IMR-90 (cell line): ENCODE data around the gene GRK5. TPM values are rescaled to one million over a fixed set of nuclear protein-coding genes. Genes with fewer than 3 reads are reported as not detected.

Source experiments
- ATAC-seq: fragments of 200-7000 bp; cut with Tn5 transposase; 2 replicates; pipeline ENCODE4 v1.9.1; 2020; ENCODE audit warnings: low read depth, mild to moderate bottlenecking, moderate library complexity
- BruUV-seq: library from RNA; stranded (reverse); fragments of 400-500 nt; replicated peaks from 2 replicates; lab custom pipeline; 2021; lab: Mats Ljungman, UMichigan
- CTCF ChIA-PET: fragments of 300-600 bp; formaldehyde crosslinking; extraction: SDS; loops from one replicate; lab custom pipeline; 2021; ENCODE audit warnings: antibody characterized with exemption; lab: Yijun Ruan, JAX
- POLR2A ChIA-PET: fragments of 300-600 bp; sonication (Branson Sonifier 250); formaldehyde crosslinking; loops from one replicate; lab custom pipeline; 2022; ENCODE audit warnings: antibody characterized with exemption; ENCODE audit not compliant: unreplicated experiment; lab: Charles Lee
- DNase-seq: peaks from one replicate; pipeline ENCODE4 v3.0.0; 2013
- H2AFZ ChIP-seq: replicated peaks from 2 replicates; pipeline ENCODE3; 2013; ENCODE audit warnings: low read length, mild to moderate bottlenecking; ENCODE audit not compliant: poor library complexity
- H2AK5ac ChIP-seq: 2 replicates; pipeline ENCODE4 v1.6.1; 2013; ENCODE audit warnings: low read depth, low read length, inconsistent platforms
- H2AK9ac ChIP-seq: replicated peaks from 2 replicates; pipeline ENCODE3; 2013; ENCODE audit warnings: mild to moderate bottlenecking, low read depth, low read length, moderate library complexity; ENCODE audit not compliant: poor library complexity
- H2BK120ac ChIP-seq: 2 replicates; pipeline ENCODE4 v1.6.1; 2013; ENCODE audit warnings: low read depth, low read length, inconsistent platforms
- H2BK15ac ChIP-seq: 3 replicates; pipeline ENCODE4 v1.6.1; 2013; ENCODE audit warnings: low read depth, low read length, inconsistent platforms
- H2BK20ac ChIP-seq: 2 replicates; pipeline ENCODE4 v1.6.1; 2013; ENCODE audit warnings: low read depth, mild to moderate bottlenecking, inconsistent platforms, low read length, moderate library complexity
- H2BK5ac ChIP-seq: 2 replicates; pipeline ENCODE4 v1.6.1; 2013; ENCODE audit warnings: mild to moderate bottlenecking, low read depth, low read length, inconsistent platforms; ENCODE audit not compliant: poor library complexity, severe bottlenecking
- H3K14ac ChIP-seq: replicated peaks from 2 replicates; pipeline ENCODE4 v1.6.1; 2013; ENCODE audit warnings: low read depth, low read length, inconsistent platforms
- H3K18ac ChIP-seq: 2 replicates; pipeline ENCODE4 v1.6.1; 2013; ENCODE audit warnings: low read depth, low read length, control low read depth
- H3K23ac ChIP-seq: 2 replicates; pipeline ENCODE4 v1.6.1; 2013; ENCODE audit warnings: low read depth, low read length, inconsistent platforms
- H3K27ac ChIP-seq: 2 replicates; pipeline ENCODE4 v1.5.1; 2013; ENCODE audit warnings: mild to moderate bottlenecking, control low read depth, low read length; ENCODE audit not compliant: insufficient read depth
- H3K27me3 ChIP-seq: 2 replicates; pipeline ENCODE4 v1.6.1; 2013; ENCODE audit warnings: low read length; ENCODE audit not compliant: control insufficient read depth, insufficient read depth
- H3K36me3 ChIP-seq: 2 replicates; pipeline ENCODE4 v1.6.1; 2013; ENCODE audit warnings: low read length, mixed read lengths; ENCODE audit not compliant: control insufficient read depth, insufficient read depth
- H3K4ac ChIP-seq: 2 replicates; pipeline ENCODE4 v1.6.1; 2013; ENCODE audit warnings: low read depth, low read length, inconsistent platforms
- H3K4me1 ChIP-seq: 2 replicates; pipeline ENCODE4 v1.6.1; 2013; ENCODE audit warnings: low read length, mixed read lengths; ENCODE audit not compliant: control insufficient read depth, insufficient read depth
- H3K4me2 ChIP-seq: 2 replicates; pipeline ENCODE4 v1.6.1; 2013; ENCODE audit warnings: low read depth, mild to moderate bottlenecking, control low read depth, low read length, moderate library complexity
- H3K4me3 ChIP-seq: 2 replicates; pipeline ENCODE4 v1.5.1; 2013; ENCODE audit warnings: low read depth, mild to moderate bottlenecking, control low read depth, low read length, moderate library complexity; ENCODE audit not compliant: insufficient read depth
- H3K56ac ChIP-seq: 2 replicates; pipeline ENCODE4 v1.6.1; 2013; ENCODE audit warnings: low read length, inconsistent platforms; ENCODE audit not compliant: insufficient read depth; ENCODE audit errors: extremely low read depth
- H3K79me1 ChIP-seq, 2 experiments: 2 replicates each; pipeline ENCODE4 v1.6.1; 2013; ENCODE audit warnings: low read length in 2 of 2, inconsistent platforms in 1 of 2, low read depth in 1 of 2
- H3K9ac ChIP-seq: 2 replicates; pipeline ENCODE4 v1.6.1; 2013; ENCODE audit warnings: low read depth, low read length, control low read depth
- H3K9me1 ChIP-seq: 2 replicates; pipeline ENCODE4 v1.6.1; 2013; ENCODE audit warnings: low read length, inconsistent platforms; ENCODE audit not compliant: insufficient read depth
- H3K9me3 ChIP-seq: 2 replicates; pipeline ENCODE4 v1.6.1; 2013; ENCODE audit warnings: low read length; ENCODE audit not compliant: control insufficient read depth, insufficient read depth
- H4K20me1 ChIP-seq: 2 replicates; pipeline ENCODE4 v1.6.1; 2013; ENCODE audit warnings: low read length, inconsistent platforms; ENCODE audit not compliant: insufficient read depth
- H4K5ac ChIP-seq: 2 replicates; pipeline ENCODE4 v1.6.1; 2013; ENCODE audit warnings: mild to moderate bottlenecking, low read depth, low read length, control low read depth
- H4K8ac ChIP-seq, 2 experiments: 2 replicates each; pipeline ENCODE4 v1.6.1; 2013; ENCODE audit warnings: low read depth in 2 of 2, low read length in 2 of 2, control low read depth in 1 of 2, inconsistent platforms in 1 of 2
- H4K91ac ChIP-seq: 2 replicates; pipeline ENCODE4 v1.6.1; 2013; ENCODE audit warnings: low read depth, low read length, inconsistent platforms; ENCODE audit not compliant: insufficient read depth
- CEBPB ChIP-seq: IDR thresholded peaks from 2 replicates; pipeline ENCODE4 v1.6.1; 2012; ENCODE audit warnings: low read depth, low read length, improper control_type of control experiment
- CTCF ChIP-seq: conservative IDR thresholded peaks from 2 replicates; pipeline ENCODE4 v1.5.1; 2012; ENCODE audit warnings: mild to moderate bottlenecking, low read depth, low read length, improper control_type of control experiment
- ELK1 ChIP-seq: fragments of 150-350 bp; IDR thresholded peaks from 2 replicates; pipeline ENCODE4 v1.6.1; 2016; ENCODE audit warnings: low read depth, mild to moderate bottlenecking, low read length, moderate library complexity, borderline replicate concordance
- FOS ChIP-seq: fragments of 150-350 bp; IDR thresholded peaks from 2 replicates; pipeline ENCODE4 v1.6.1; 2016; ENCODE audit warnings: low read depth, low read length
- MAFK ChIP-seq: IDR thresholded peaks from 2 replicates; pipeline ENCODE4 v1.6.1; 2012; ENCODE audit warnings: low read depth, low read length, improper control_type of control experiment
- MAZ ChIP-seq: IDR thresholded peaks from 2 replicates; pipeline ENCODE4 v1.6.1; 2012; ENCODE audit warnings: low read depth, mild to moderate bottlenecking, low read length, improper control_type of control experiment, moderate library complexity, borderline replicate concordance
- MXI1 ChIP-seq: IDR thresholded peaks from 2 replicates; pipeline ENCODE4 v1.6.1; 2012; ENCODE audit warnings: low read depth, mild to moderate bottlenecking, low read length, moderate library complexity, borderline replicate concordance
- NFE2L2 ChIP-seq: fragments of 150-350 bp; IDR thresholded peaks from 2 replicates; pipeline ENCODE4 v1.6.1; 2016; ENCODE audit warnings: low read depth, mild to moderate bottlenecking, low read length
- POLR2A ChIP-seq: IDR thresholded peaks from 2 replicates; pipeline ENCODE4 v1.6.1; 2012; ENCODE audit warnings: mild to moderate bottlenecking, low read depth, low read length
- RAD21 ChIP-seq: IDR thresholded peaks from 2 replicates; pipeline ENCODE4 v1.6.1; 2012; ENCODE audit warnings: low read length, improper control_type of control experiment
- RCOR1 ChIP-seq: IDR thresholded peaks from 2 replicates; pipeline ENCODE4 v1.6.1; 2012; ENCODE audit warnings: mild to moderate bottlenecking, low read length, improper control_type of control experiment; ENCODE audit not compliant: insufficient replicate concordance
- RFX5 ChIP-seq: IDR thresholded peaks from 2 replicates; pipeline ENCODE4 v1.8.0; 2012; ENCODE audit warnings: low read depth, mild to moderate bottlenecking, low read length, moderate library complexity
- SMC3 ChIP-seq: fragments of 150-350 bp; IDR thresholded peaks from 2 replicates; pipeline ENCODE4 v1.6.1; 2016; ENCODE audit warnings: low read depth, mild to moderate bottlenecking, antibody characterized with exemption, low read length, moderate library complexity
- USF2 ChIP-seq: fragments of 150-350 bp; IDR thresholded peaks from 2 replicates; pipeline ENCODE4 v1.6.1; 2017; ENCODE audit warnings: mild to moderate bottlenecking, antibody characterized with exemption, low read length, low read depth
- WGBS, 2 experiments: methylation state at CpG; one replicate each; pipeline versions ENCODE4 v1.1.5 to v1.1.7; 2013; ENCODE audit warnings: missing lambda C conversion rate in 2 of 2; ENCODE audit not compliant: insufficient read length in 1 of 2; ENCODE audit errors: extremely low coverage in 2 of 2; 5-methylcytosine and 5-hydroxymethylcytosine counted together
- dilution Hi-C: fragments of 300-500 bp; cut with HindIII; formaldehyde crosslinking; loops from one replicate; pipeline ENCODE4 v1.14.3; 2018; ENCODE audit warnings: low sequenced_read_pairs; ENCODE audit not compliant: unreplicated experiment
- in situ Hi-C: fragments of 300-500 bp; cut with MboI; formaldehyde crosslinking; loops from 3 replicates; pipeline ENCODE4 v1.14.3; 2019; ENCODE audit warnings: low sequenced_read_pairs, inconsistent platforms, mixed read lengths
- intact Hi-C: fragments of 100-400 bp; cut with micrococcal nuclease; formaldehyde crosslinking; loops from 2 replicates; pipeline ENCODE4 v1.10.0; 2022
- polyA plus RNA-seq, 3 experiments: library from polyadenylated mRNA; depleted of rRNA; stranded (reverse); fragments of >200 nt; gene quantifications; 2 replicates each; pipeline ENCODE4 v1.2.3, GENCODE V29; 2012; ENCODE audit warnings: low replicate concordance in 1 of 3
- total RNA-seq: library from RNA; depleted of rRNA; stranded (reverse); fragments of >200 nt; gene quantifications from 2 replicates; pipeline ENCODE4 v1.2.3, GENCODE V29; 2012

Gene GRK5
- total and polyA plus RNA-seq, 2 of the 4 experiments (the other 2 are of a cell fraction) = 12.9 to 16.3 TPM

- peak overlapping the region; percentile 16; the same call in 1 of the 2 replicates for H3K14ac ChIP-seq
- no peak overlapping the region for H3K23ac ChIP-seq
- H3K9me1 ChIP-seq = peaks cover 37% of the 10 kb centered on the region
- H2AFZ ChIP-seq = no peak overlapping the region
- peak overlapping the region; percentile 88 for H2AK5ac ChIP-seq
- H2BK5ac ChIP-seq = peak overlapping the region; percentile 9
- peaks cover 29 to 69% of the 10 kb centered on the region in 2 experiments for H3K79me1 ChIP-seq
- peak overlapping the region in 1 of 2 experiments; percentile 37; a peak in 1 of 4 replicates for H4K8ac ChIP-seq
- H3K36me3 ChIP-seq = peaks cover 6% of the 10 kb centered on the region
- H2BK15ac ChIP-seq = peak overlapping the region; percentile 35; the same call in 2 of the 3 replicates
- H4K20me1 ChIP-seq = peaks cover 47% of the 10 kb centered on the region
- H2AK9ac ChIP-seq = no peak overlapping the region
- ATAC-seq (no peak), DNase-seq (no peak)
- no TSS peak for BruUV-seq
- H3K27ac ChIP-seq = peak overlapping the region; percentile 67
- peak overlapping the region; percentile 77; the same call in 1 of the 2 replicates for H2BK120ac ChIP-seq
- H4K5ac ChIP-seq = peak overlapping the region; percentile 26; the same call in 1 of the 2 replicates
- no peak overlapping the region for H3K4me3 ChIP-seq
- intact Hi-C loops = no loop called here
- ChIA-PET CTCF (interaction anchor here (0.9 to 2.1 kb wide), 5 partner anchors 13 to 49 kb away, joined by 3 to 7 read pairs (median 3); no protein-coding TSS in a partner anchor), POLR2A (no interaction called here)
- WGBS, 2 experiments = no CpG with 5 or more reads among the region's 3 CpGs
- peaks cover 36% of the 10 kb centered on the region for H3K4me1 ChIP-seq
- H3K18ac ChIP-seq = peak overlapping the region; percentile 43
- dilution Hi-C loops = no loop called here
- no peak overlapping the region for H3K56ac ChIP-seq
- no peak for TF ChIP-seq RFX5
- no peak for TF ChIP-seq MAZ
- TF ChIP-seq CEBPB = no peak
- TF ChIP-seq MAFK = no peak
- no peak for TF ChIP-seq POLR2A
- TF ChIP-seq RCOR1 = no peak
- no peak for TF ChIP-seq CTCF
- no peak for TF ChIP-seq MXI1
- TF ChIP-seq ELK1 = no peak
- TF ChIP-seq NFE2L2 = no peak
- no peak for TF ChIP-seq FOS
- no peak for TF ChIP-seq SMC3
- TF ChIP-seq USF2 = no peak
- no peak for TF ChIP-seq RAD21
- in situ Hi-C loops = no loop called here
- H3K9ac ChIP-seq = no peak overlapping the region
- no peak overlapping the region for H3K4me2 ChIP-seq
- H3K9me3 ChIP-seq = no peaks in the 10 kb centered on the region
- H3K27me3 ChIP-seq = no peaks in the 10 kb centered on the region
- peak overlapping the region; percentile 48 for H2BK20ac ChIP-seq
- peak overlapping the region; percentile 30 for H4K91ac ChIP-seq
- H3K4ac ChIP-seq = peak overlapping the region; percentile 75
Measured at GRCh38 chr10:119248184-119248583, 40.8 kb downstream of the GRK5 start.
